C4-2B (cell line): ENCODE results near the gene DLGAP1.

Experiments used
- ZFX ChIP-seq: fragments of 450-650 bp; IDR thresholded peaks from 2 replicates; pipeline ENCODE4 v1.6.1; 2017
- TF ChIP-seq, protein P1 (sequence below): fragments of 450-650 bp; conservative IDR thresholded peaks from 2 replicates; pipeline ENCODE4 v1.5.1; 2017; ENCODE audit warnings: mild to moderate bottlenecking

DNA sequence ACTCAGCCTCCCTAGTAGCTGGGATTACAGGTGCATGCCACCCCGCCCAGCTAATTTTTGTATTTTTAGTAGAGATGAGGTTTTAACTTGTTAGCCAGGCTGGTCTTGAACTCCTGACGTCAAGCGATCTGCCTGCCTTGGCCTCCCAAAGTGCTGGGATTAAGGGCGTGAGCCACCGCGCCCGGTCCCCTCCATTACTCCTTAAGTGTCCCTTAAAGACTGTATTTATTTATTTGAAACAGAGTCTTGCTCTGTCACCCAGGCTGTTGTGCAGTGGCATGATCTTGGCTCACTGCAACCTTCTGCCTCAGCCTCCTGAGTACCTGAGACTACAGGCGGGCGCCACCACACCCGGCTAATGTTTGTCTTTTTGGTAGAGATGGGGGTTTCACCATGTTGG is 856.5 kb downstream of the DLGAP1 start:
- TF ChIP-seq, protein P1, sequence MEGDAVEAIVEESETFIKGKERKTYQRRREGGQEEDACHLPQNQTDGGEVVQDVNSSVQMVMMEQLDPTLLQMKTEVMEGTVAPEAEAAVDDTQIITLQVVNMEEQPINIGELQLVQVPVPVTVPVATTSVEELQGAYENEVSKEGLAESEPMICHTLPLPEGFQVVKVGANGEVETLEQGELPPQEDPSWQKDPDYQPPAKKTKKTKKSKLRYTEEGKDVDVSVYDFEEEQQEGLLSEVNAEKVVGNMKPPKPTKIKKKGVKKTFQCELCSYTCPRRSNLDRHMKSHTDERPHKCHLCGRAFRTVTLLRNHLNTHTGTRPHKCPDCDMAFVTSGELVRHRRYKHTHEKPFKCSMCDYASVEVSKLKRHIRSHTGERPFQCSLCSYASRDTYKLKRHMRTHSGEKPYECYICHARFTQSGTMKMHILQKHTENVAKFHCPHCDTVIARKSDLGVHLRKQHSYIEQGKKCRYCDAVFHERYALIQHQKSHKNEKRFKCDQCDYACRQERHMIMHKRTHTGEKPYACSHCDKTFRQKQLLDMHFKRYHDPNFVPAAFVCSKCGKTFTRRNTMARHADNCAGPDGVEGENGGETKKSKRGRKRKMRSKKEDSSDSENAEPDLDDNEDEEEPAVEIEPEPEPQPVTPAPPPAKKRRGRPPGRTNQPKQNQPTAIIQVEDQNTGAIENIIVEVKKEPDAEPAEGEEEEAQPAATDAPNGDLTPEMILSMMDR: no peak
- TF ChIP-seq ZFX: no peak
